HL-60 (cell line): Measurements from ENCODE around the gene STAB2.

ENCODE experiments used
- DNase-seq, 2 experiments: peaks; one replicate each; pipeline ENCODE4 v3.0.0-alpha.2; 2010 to 2020; ENCODE audit warnings: low read depth in 1 of 2, low spot score in 1 of 2
- H3K27ac ChIP-seq: fragments of 250-450 bp; sonication (Bioruptor Pico); replicated peaks from 2 replicates; pipeline ENCODE4 v1.5.1; 2020; ENCODE audit warnings: mild to moderate bottlenecking, moderate library complexity
- H3K27me3 ChIP-seq: fragments of 250-450 bp; sonication (Bioruptor Pico); 2 replicates; pipeline ENCODE4 v1.5.1; 2021; ENCODE audit warnings: mild to moderate bottlenecking, moderate library complexity; ENCODE audit not compliant: insufficient read depth, poor library complexity, severe bottlenecking
- H3K4me3 ChIP-seq: replicated peaks from 2 replicates; pipeline ENCODE4 v1.5.1; 2011; ENCODE audit warnings: mild to moderate bottlenecking, control low read depth, low read length; ENCODE audit not compliant: insufficient read depth
- GABPA ChIP-seq: IDR thresholded peaks from 2 replicates; pipeline ENCODE4 v1.6.1; 2012; ENCODE audit warnings: low read depth
- POLR2AphosphoS5 ChIP-seq: IDR thresholded peaks from 2 replicates; pipeline ENCODE4 v1.6.1; 2012; ENCODE audit warnings: low read depth
- SPI1 ChIP-seq: IDR thresholded peaks from 2 replicates; pipeline ENCODE4 v1.6.1; 2012; ENCODE audit warnings: low read depth, mild to moderate bottlenecking, borderline replicate concordance
- TF ChIP-seq, protein P1 (sequence below): IDR thresholded peaks from one replicate; pipeline ENCODE4 v1.5.1; 2011; ENCODE audit warnings: low read length, control low read depth, inconsistent platforms; ENCODE audit not compliant: insufficient read depth
- TF ChIP-seq, protein P2 (sequence below): IDR thresholded peaks from 2 replicates; pipeline ENCODE4 v1.6.1; 2012; ENCODE audit warnings: low read depth; ENCODE audit not compliant: insufficient replicate concordance

The STAB2 gene

DNA sequence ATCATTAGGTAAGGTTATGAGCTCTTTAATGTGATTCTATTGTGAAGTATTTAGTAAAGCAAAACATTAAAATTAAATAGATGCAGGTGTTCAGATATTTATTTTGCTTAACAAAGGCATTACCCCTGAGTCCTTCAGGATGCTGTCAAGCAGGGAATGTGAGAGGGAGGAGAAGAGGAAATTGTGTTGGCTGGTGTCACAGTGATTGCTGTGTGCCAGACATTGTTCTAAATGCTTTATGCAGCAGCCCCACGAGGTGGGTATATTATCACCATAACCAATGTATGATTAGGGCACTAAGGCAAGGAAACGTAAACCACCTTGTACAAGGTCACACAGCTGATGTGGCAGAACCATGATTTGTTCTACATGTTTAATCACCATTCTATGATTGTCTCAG lies 80.1 kb downstream of the STAB2 start:
- Histone ChIP-seq H3K4me3 (no peak overlapping the region), H3K27me3 (peaks cover 3% of the 10 kb centered on the region), H3K27ac (no peak overlapping the region)
- DNase-seq: no peak
- TF ChIP-seq GABPA: no peak
- TF ChIP-seq POLR2AphosphoS5: no peak
- TF ChIP-seq, protein P1, sequence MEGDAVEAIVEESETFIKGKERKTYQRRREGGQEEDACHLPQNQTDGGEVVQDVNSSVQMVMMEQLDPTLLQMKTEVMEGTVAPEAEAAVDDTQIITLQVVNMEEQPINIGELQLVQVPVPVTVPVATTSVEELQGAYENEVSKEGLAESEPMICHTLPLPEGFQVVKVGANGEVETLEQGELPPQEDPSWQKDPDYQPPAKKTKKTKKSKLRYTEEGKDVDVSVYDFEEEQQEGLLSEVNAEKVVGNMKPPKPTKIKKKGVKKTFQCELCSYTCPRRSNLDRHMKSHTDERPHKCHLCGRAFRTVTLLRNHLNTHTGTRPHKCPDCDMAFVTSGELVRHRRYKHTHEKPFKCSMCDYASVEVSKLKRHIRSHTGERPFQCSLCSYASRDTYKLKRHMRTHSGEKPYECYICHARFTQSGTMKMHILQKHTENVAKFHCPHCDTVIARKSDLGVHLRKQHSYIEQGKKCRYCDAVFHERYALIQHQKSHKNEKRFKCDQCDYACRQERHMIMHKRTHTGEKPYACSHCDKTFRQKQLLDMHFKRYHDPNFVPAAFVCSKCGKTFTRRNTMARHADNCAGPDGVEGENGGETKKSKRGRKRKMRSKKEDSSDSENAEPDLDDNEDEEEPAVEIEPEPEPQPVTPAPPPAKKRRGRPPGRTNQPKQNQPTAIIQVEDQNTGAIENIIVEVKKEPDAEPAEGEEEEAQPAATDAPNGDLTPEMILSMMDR: no peak
- TF ChIP-seq SPI1: no peak
- TF ChIP-seq, protein P2, sequence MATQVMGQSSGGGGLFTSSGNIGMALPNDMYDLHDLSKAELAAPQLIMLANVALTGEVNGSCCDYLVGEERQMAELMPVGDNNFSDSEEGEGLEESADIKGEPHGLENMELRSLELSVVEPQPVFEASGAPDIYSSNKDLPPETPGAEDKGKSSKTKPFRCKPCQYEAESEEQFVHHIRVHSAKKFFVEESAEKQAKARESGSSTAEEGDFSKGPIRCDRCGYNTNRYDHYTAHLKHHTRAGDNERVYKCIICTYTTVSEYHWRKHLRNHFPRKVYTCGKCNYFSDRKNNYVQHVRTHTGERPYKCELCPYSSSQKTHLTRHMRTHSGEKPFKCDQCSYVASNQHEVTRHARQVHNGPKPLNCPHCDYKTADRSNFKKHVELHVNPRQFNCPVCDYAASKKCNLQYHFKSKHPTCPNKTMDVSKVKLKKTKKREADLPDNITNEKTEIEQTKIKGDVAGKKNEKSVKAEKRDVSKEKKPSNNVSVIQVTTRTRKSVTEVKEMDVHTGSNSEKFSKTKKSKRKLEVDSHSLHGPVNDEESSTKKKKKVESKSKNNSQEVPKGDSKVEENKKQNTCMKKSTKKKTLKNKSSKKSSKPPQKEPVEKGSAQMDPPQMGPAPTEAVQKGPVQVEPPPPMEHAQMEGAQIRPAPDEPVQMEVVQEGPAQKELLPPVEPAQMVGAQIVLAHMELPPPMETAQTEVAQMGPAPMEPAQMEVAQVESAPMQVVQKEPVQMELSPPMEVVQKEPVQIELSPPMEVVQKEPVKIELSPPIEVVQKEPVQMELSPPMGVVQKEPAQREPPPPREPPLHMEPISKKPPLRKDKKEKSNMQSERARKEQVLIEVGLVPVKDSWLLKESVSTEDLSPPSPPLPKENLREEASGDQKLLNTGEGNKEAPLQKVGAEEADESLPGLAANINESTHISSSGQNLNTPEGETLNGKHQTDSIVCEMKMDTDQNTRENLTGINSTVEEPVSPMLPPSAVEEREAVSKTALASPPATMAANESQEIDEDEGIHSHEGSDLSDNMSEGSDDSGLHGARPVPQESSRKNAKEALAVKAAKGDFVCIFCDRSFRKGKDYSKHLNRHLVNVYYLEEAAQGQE: no peak

DNA sequence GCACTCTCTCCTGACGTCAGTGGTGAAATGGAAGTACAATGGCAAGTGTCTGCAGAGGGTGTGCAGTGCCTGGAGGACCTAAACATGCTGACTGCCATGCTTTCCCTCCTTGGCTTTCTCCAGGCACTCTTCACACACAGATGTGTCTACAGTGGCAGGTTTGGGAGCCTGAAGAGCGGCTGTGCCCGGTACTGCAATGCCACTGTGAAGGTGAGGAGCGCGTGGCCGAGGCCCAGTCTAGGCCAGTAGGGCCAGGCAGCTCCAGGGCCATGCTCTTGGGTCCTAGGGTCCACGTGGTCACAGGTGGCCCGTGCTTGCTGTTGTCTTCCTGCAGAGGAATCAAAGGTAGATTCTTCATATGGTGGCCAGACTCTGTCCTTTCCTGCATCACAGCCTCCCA lies 81.4 kb downstream of the STAB2 start:
- no peak for DNase-seq

DNA sequence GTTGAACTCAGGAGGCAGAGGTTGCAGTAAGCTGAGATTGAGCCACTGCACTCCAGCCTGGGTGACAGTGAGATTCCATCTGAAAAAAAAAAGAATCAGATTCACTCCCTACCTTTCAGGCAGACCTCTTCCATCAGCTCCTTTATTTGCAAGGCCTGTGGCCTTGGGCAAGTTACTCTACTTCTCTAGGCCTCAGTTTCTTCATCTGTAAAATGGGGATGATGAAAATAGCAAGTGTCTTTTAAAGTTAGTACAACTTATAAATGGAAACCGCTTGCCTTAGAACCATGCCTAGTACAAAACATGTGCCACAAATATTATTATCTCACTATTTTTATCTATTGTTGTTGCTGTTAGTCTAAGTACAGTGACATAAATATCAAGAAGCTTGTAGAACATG lies 84.3 kb downstream of the STAB2 start:
- Histone ChIP-seq H3K27me3 (peaks cover 2% of the 10 kb centered on the region), H3K27ac (no peak overlapping the region), H3K4me3 (no peak overlapping the region)
- DNase-seq: no peak
- TF ChIP-seq GABPA: no peak
- no peak for TF ChIP-seq POLR2AphosphoS5
- TF ChIP-seq SPI1: no peak

More for the DNA sequence above, 81.4 kb downstream of the STAB2 start:
- Histone ChIP-seq H3K27me3 (peaks cover 2% of the 10 kb centered on the region), H3K4me3 (no peak overlapping the region), H3K27ac (no peak overlapping the region)
- TF ChIP-seq, protein P1: no peak
- no peak for TF ChIP-seq SPI1
- TF ChIP-seq, protein P2: no peak
- no peak for TF ChIP-seq GABPA
- TF ChIP-seq POLR2AphosphoS5: no peak

DNA sequence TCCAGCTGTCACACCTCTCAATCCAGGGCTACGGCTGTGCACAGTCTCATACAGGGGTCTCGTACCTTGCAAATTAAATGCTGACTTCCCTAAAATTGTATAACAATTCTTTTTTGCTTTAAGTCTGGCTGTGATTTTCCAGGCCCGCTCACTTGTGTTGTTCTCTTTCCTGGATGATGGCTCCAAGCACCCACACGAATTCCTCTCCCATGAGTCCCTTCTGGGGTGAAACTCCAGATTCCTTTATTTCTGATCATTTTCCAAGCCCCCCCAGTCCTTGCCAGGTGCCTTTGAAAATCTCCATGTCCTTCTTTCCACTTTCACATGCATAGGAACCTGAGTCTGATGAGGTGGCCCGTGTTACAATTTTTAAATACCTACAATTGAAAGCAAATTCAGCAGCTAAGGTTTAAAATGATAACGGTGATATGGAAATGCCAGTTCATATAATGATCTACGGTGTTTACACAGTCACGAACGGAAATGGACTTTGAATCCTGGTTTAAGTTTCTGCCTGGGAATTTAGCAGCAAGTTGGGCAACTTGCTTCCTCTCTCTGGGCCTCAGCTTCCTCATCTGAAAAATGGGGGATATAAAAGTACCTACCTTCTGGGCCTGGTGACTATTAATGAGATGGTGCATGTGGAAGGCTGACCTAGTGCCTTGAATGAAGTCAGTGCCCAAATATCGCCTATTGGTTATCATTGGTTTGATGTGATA lies 85.5 kb downstream of the STAB2 start:
- DNase-seq: no peak
- no peak overlapping the region for H3K27ac ChIP-seq
- no peak overlapping the region for H3K4me3 ChIP-seq
- TF ChIP-seq GABPA (no peak), POLR2AphosphoS5 (no peak), SPI1 (no peak)
- TF ChIP-seq, protein P1: no peak
- TF ChIP-seq, protein P2: no peak
- no peaks in the 10 kb centered on the region for H3K27me3 ChIP-seq
